ENCODE data around the gene DNER. TPM values are rescaled to one million over a fixed set of nuclear protein-coding genes. Genes with fewer than 3 reads are reported as not detected.

DNER gene
- total RNA-seq, 1 donor from 2014 or later: 1.2 TPM

DNA sequence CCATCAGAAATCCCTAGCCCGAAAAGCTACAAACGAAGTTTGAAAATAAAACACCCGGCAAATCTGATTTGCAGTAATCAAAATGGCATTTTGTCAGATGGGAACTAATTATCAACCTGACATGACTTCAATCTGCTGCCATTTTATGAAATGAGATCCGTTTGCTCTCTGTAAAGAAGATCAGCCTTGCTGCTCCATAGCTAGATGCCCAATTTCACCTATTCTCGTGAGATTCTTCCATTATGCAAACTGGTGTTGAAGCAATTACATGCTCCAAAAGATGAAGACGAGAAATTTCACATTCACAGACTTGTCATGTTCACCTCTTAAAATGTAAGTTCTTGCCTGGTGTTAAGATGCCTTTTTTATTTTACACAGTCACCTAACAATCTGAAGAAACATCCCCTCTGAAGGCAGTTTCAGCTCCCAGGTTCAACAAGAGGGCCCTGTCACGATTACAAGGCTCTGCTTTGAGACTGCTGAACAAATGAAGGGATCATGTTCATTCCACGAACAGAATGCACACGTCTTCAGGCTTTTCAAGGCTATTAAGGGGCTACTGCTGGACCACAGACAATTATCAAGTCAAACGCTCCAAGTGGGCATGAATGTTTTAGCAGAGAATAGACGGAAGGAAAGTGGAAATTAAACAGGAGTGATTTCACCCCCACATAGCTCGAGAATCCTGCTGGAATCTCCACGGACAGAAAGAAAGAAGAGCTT is 270.6 kb downstream of the DNER start:
- no peak for ATAC-seq
- H3K27ac ChIP-seq: no peak overlapping the region
- intact Hi-C loops (cut with DNase I): no loop called here

DNA sequence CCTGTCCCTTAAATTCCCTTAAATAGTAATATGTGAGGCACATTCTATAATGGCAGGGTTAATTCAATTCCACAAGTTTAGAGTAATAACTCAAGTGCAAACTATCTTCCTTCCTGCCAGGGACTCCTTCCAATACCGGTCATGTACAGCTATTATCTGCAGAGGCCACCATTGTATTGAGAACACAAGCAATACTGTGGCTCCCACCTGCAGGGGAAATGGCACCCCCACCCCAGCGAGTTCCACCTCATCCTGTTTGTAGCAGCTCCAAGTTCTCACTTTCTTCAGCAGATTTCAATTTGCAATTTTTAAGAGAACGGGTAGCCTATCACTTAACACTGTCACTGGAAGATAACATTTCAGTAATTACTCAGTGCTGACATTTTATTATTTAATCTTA is 271.2 kb downstream of the DNER start:
- H3K27ac ChIP-seq: no peak overlapping the region
- H3K4me3 ChIP-seq: no peak overlapping the region
- no peak for DNase-seq
- no peaks in the 10 kb centered on the region for H3K9me3 ChIP-seq
- peaks cover 8% of the 10 kb centered on the region for H3K4me1 ChIP-seq
- ATAC-seq: no peak
- intact Hi-C loops (cut with DNase I): no loop called here
- H3K36me3 ChIP-seq: no peaks in the 10 kb centered on the region
- TF ChIP-seq, protein P1, sequence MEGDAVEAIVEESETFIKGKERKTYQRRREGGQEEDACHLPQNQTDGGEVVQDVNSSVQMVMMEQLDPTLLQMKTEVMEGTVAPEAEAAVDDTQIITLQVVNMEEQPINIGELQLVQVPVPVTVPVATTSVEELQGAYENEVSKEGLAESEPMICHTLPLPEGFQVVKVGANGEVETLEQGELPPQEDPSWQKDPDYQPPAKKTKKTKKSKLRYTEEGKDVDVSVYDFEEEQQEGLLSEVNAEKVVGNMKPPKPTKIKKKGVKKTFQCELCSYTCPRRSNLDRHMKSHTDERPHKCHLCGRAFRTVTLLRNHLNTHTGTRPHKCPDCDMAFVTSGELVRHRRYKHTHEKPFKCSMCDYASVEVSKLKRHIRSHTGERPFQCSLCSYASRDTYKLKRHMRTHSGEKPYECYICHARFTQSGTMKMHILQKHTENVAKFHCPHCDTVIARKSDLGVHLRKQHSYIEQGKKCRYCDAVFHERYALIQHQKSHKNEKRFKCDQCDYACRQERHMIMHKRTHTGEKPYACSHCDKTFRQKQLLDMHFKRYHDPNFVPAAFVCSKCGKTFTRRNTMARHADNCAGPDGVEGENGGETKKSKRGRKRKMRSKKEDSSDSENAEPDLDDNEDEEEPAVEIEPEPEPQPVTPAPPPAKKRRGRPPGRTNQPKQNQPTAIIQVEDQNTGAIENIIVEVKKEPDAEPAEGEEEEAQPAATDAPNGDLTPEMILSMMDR (IDR thresholded peaks at IDR 0.05): no peak
- H3K27me3 ChIP-seq (ENCODE audit: low read depth): no peaks in the 10 kb centered on the region

More for the DNA sequence above, 270.6 kb downstream of the DNER start:
- no peaks in the 10 kb centered on the region for H3K27me3 ChIP-seq (ENCODE audit: low read depth)
- TF ChIP-seq, protein P1 (IDR thresholded peaks at IDR 0.05): no peak
- H3K36me3 ChIP-seq: no peaks in the 10 kb centered on the region
- DNase-seq: no peak
- no peak overlapping the region for H3K4me3 ChIP-seq
- H3K9me3 ChIP-seq: no peaks in the 10 kb centered on the region
- H3K4me1 ChIP-seq: peaks cover 8% of the 10 kb centered on the region

DNA sequence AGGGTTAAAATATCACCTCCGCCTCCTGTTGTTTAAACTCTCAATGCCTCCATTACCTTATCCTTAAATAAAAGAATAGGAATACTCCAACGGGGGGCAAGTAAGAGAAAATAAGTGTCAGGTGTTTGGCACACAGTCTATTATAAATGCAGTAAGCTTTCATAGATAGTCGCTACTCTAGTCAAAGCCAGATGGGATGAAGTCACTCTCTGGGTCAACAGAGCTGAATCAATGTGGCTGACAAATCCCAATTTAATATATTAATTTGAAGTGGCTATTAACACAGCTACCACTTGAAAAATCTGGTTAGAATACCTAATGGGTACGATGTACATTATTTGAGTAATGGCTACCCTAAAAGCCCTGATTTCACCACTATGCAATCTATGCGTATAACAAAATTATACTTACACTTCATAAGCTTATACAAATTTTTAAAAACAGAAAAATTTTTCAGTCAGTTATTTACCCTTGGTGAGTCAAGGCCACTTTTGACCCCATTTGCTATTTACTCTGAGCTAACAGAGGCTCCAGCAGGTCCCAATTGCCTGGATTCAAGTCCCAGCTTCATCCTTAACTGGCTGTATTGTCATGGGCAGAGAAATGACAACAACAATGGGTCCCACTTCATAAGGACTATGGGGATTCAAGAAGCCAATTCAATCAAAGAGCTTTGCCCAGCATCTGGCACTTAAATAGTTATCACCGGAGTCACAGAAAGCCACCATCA is 275.8 kb downstream of the DNER start:
- H3K4me1 ChIP-seq: no peaks in the 10 kb centered on the region
- no peak for DNase-seq
- TF ChIP-seq, protein P1 (IDR thresholded peaks at IDR 0.05): no peak
- H3K4me3 ChIP-seq: no peak overlapping the region
- ATAC-seq: no peak
- no peak overlapping the region for H3K27ac ChIP-seq
- no peaks in the 10 kb centered on the region for H3K36me3 ChIP-seq
- no peaks in the 10 kb centered on the region for H3K9me3 ChIP-seq
- no peaks in the 10 kb centered on the region for H3K27me3 ChIP-seq (ENCODE audit: low read depth)
- intact Hi-C loops (cut with DNase I): no loop called here

DNA sequence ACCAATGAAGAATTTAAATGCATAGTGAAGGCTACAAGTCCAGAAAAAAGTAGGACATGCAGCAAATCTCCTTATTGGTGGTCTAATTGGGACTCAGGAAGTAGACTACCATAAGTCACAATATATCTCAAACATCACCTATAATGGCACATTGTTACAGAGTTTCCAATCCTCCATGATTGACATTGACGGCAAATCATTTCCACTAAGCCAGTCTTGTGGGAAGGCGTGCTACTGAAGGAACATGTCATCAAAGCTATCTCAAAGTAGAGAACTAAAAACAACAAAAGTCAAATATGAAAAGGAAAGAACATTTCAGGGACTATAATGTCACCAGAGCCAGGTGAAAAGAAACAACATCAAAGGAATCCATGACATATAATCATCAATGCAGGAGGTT is 276.9 kb downstream of the DNER start:
- Histone ChIP-seq H3K4me3 (no peak overlapping the region), H3K36me3 (no peaks in the 10 kb centered on the region), H3K27ac (no peak overlapping the region), H3K9me3 (no peaks in the 10 kb centered on the region), H3K4me1 (no peaks in the 10 kb centered on the region), H3K27me3 (ENCODE audit: low read depth) (no peaks in the 10 kb centered on the region)
- intact Hi-C loops (cut with DNase I): no loop called here
- DNase-seq: no peak
- TF ChIP-seq, protein P1 (IDR thresholded peaks at IDR 0.05): no peak
- no peak for ATAC-seq

DNA sequence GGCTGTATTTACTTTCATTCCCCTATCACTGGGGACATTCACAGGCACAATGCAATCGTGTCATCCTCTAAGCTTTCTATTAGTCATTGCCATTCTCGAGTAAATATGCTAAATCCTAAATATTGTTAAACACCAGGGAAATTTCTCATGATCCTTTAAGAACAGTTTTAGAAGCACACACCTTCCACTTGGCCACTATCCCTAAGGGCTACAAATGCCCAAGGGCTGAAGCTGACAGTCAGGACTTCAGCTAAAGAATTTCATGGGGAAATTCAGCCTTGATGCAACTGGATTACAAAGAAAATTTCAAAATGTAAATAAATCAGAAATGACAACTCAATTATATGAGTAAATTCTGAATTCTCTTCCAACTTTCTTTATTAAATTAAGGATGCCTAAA is 280.2 kb downstream of the DNER start:
- Histone ChIP-seq H3K4me3 (no peak overlapping the region), H3K9me3 (no peaks in the 10 kb centered on the region), H3K36me3 (no peaks in the 10 kb centered on the region), H3K27me3 (ENCODE audit: low read depth) (no peaks in the 10 kb centered on the region), H3K27ac (no peak overlapping the region), H3K4me1 (no peaks in the 10 kb centered on the region)
- TF ChIP-seq, protein P1 (IDR thresholded peaks at IDR 0.05): no peak
- DNase-seq: no peak
- ATAC-seq: no peak
- intact Hi-C loops (cut with DNase I): no loop called here
